Activated CD4-positive, alpha-beta T cell treated with anti-CD3 and anti-CD28 coated beads, Interleukin-2, amount 50 U/mL, for 1 hour (primary cell): ENCODE results near the gene CHD1.

Experiments
- DNase-seq: peaks from one replicate; pipeline ENCODE4 v3.0.0-alpha.2; 2020

Gene CHD1

DNA sequence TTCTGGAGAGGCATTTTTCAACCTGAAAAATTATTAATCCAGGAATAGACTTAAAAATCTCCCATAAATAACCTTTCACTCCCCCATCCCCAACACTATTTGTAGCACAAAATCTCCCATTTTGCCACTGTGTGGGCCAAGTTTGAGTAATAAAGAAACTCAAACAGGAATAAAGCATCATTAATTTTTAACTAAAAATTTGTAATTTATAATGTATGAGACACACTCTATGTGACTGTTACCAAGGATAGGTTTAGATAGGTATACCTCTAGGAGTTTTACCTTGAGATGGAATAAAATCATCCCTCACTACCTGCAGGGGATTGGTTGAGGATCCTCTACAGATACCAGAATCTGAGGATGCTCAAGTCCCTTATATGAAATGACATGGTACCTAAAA is 30.1 kb downstream of the CHD1 start:
- DNase-seq = no peak

- DNase-seq = no peak
Measured at GRCh38 chr5:98891591-98891990, 37.2 kb downstream of the CHD1 start.

- DNase-seq = no peak
Measured at GRCh38 chr5:98880598-98880997, 48.2 kb downstream of the CHD1 start.

DNA sequence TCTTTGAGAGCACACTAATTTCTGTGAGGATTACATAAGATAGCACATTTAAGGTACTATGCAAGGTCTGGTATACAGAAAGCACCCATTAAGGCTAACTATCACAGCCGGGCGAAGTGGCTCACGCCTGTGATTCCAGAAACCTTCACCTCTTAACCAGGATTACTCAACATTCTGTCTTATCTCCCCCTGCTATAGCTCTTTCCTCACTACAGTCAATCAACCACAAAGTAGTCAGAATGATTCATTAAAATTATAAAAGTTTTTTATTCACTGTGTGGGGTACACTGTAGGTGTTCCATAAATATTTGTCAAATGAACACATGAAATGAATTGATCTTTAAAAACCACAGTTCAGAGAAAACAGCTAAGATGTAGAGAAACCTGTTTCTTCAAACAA is 48.7 kb downstream of the CHD1 start:
- no peak for DNase-seq

DNA sequence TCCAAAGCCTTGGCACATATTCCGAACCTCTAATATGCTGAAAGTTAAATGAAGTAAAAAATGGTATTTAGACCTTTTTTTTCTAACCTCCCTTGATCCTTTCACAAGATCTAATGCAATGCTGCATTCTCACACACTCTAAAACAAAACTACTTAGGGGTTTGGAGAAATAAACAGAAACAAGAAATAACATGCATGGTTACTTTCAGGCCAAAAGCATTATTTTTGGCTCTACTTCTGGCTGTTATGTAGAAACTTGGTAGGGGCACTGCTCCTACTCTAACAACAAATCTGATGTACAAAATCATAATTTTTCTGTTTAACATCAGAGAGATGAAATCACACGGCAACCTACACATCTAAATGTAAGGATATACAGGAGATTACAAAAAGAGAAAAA is 51.2 kb downstream of the CHD1 start:
- no peak for DNase-seq

GRCh38 chr5:98872674-98873073 is 56.1 kb downstream of the CHD1 start:
- no peak for DNase-seq

- DNase-seq = no peak
Measured at GRCh38 chr5:98865690-98866089, 63.1 kb downstream of the CHD1 start.

GRCh38 chr5:98847054-98847453 is 81.8 kb downstream of the CHD1 start:
- DNase-seq = no peak

- DNase-seq = no peak
Measured at GRCh38 chr5:98846520-98846919, 82.3 kb downstream of the CHD1 start.

GRCh38 chr5:98845878-98846277 is 82.9 kb downstream of the CHD1 start:
- DNase-seq = no peak

DNA sequence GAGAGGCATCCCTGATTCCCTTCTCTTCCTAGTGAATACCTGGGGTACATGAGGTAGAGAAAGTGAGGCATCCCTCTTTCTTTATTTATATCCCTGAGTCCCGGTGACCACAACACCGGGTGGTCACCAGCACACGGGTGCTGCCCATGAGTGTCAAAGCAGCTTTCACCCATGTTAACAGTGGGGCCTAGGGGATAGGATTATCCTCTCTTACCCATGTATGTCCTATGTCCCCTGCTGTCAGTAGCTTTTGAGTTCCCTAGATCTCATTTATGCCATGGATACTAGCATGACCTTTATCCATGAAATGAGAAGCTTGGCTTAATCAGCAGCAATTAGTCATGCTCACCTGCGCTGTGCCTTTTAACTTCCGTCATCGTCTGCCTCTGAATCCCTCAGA is 83.9 kb downstream of the CHD1 start:
- DNase-seq = no peak

- no peak for DNase-seq
Measured at GRCh38 chr5:98843481-98843880, 85.3 kb downstream of the CHD1 start.

DNA sequence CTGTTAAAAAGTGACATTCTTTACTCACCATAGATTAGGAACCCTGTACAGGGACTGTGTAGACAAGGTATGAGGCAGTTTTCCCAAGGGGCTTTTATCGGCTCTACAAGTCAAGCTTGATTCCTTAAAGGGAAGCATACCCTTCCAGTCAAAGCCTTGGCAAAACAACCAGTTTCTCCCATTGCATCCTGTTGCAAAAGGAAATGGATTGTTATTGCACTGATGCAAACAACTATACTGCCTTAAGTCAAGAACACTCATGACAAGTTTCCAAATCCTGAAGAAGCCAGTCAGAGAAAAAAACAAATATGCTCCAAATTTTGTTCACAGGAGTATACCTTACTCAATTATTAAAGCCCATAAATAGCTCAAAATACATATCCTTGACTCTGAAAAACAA is 87.9 kb downstream of the CHD1 start:
- DNase-seq = no peak

DNA sequence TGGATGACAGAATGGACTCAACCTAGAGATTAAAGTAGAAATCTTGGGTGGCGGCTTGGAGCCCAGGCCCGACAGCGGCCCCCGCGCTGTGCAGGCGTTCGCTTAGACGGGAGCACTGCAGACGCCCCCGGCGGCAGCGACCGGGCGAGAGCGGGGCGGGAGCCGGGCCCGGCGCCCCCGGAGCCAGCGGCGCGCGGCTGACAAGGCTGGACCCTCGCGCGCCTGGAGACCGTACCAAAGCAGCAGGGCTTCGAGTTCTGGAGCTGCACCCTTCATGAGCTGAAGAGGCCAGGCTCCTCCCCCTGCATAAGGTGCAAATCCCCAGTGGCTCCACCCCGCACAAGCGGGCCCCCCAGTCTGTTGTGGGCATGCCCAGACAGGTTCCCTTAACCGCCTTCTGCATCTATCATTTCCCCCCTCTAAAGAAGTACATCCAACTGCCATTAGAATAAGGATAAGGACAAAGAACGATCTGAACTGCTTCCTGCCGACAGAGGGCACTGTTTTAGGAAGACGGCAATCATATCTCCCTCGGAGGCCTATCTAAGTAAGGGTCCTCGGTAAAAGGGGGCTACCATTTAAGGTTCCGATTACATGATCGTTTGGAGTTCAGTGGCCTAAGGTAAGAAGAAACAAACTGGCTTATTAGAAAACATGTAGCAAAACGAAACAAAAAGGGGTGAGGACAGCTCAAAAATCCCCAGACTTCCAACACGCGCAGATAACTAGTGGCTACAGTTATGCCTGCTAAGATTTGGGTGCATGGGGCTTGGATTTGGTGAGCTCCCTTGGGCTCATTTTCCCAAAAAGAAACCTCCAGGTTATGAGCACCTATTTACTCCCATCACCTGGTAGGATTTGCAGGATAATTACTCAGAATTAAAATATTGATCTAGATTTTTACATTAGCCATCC is 89.1 kb downstream of the CHD1 start:
- no peak for DNase-seq

GRCh38 chr5:98836175-98836574 is 92.6 kb downstream of the CHD1 start:
- no peak for DNase-seq

DNA sequence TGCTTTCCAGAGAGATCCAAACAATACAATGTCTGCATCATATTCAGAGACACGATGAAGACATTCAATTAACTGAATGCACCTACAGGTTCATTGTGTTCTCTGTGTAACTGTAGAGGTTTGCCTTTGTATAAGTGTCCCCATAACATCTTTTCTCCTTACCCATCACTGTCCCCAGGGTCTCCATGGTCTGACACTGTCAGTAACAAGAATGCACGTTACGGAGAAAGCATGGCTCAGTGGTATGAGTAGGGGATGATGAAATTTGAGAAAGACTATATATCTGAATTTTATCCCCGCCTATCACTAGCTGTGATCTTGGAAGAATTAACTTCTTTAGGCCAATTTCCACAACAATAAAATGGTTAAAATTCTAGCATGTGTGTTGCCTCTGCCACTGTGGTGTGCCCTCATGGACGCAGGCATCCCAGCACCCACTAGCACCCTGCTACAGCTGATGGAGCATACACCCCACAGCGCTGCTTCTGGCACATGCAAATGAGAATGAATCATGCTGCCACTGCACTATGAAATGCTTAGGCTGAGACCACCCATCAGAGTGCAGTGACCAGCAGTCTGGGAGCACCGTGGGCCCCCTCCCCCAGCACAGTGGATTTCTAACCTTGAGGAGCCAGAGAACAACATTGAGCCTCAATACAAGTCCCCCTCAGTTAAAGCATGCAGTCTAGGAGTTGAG is 101.1 kb downstream of the CHD1 start:
- no peak for DNase-seq

DNA sequence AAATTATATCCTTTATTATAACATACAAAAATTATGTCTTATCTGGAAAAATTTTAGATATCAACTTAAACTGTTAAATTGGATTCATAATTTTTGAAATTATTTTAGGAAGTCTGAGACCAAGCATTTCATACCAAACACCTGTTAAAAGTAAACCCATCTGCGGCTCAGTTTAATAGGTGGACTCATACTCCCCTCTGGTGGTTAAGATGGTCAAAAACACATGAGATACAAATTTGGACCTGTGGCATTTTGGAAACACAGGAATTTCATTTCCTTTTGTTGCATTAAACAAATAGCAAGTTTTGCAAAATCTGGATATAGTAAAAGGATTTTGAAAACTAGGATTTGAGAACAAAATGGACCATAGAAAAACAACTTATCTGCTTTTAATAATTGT is 101.6 kb downstream of the CHD1 start:
- no peak for DNase-seq

DNA sequence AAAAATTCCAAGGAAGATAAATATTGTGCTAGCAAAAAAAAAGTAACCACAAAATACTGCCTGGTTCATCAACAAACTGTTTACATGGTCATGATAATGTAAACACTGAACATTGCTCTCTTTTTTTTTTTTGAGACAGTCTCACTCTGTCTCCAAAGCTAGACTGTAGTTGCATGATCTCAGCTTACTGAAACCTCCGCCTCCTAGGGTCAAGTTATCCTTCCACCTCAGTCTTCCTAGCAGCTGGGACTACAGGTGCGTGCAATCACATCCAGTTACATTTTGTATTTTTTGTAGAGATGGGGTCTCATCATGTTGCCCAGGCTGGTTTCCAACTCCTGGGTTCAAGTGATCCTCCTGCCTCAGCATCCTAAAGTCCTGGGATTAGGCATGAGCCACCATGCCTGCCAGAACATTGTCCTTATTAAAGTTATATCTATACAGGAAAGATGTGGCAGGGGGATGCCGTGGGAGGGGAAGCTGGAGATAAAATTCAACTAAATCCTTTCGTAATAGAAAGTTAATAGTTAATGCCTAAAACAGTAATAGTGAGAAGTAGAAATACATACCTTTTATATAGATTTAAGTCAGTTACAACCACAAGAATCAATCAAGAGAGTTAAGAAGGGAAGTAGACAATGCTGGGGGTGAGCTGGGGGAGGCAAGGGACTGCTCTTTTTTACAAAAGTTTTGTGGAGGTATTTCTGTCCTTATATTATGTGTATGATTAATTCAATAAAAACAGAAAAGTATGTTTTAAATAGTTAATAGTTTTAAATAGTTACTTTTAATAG is 103.0 kb downstream of the CHD1 start:
- DNase-seq = no peak

DNA sequence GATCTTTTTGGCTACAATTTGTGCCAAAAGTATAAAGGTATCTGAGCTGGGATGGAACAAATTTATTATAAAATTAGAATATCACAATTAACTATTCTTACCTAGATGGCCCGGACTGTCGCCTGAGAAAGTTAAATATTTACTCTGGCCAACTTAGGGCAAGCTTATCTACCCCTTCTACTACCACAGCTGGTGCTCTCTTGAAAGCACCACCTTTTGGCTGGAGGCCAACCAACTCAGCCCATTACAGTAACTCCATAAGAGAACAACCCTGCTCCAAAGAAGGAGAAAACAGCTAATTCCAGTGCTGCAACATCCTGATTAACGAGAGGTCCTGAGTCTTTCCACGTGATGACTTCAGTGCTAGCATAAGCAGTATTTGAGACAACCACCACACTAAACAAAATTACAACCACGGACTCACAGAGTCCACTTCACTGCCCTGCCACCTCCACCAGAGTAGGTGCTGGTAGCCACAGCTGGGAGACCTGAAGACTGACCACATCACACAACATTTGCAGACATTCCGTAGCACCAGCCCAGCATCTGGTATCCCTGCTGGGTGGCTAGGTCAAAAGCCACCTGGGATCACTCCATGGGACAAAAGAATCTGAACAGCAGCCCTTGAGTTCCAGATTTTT is 112.1 kb downstream of the CHD1 start:
- no peak for DNase-seq

GRCh38 chr5:98813755-98814154 is 115.1 kb downstream of the CHD1 start:
- DNase-seq = no peak

- DNase-seq = no peak
Measured at GRCh38 chr5:98810206-98810605, 118.6 kb downstream of the CHD1 start.

DNA sequence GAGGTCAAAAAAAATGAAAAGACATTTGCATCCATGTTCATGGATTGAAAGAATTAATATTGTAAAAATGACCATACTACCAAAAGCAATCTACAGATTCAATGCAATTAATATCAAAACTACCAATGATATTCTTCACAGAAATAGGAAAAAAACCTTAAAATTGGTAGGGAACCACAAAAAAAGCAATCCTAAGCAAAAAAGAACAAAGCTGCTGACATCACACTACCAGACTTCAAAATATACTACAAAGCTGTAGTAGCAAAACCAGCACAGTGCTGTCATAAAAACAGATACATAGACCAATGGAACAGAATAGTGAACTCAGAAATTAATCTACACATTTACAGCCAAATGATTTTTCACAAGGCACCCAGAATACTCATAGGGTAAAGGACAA is 121.0 kb downstream of the CHD1 start:
- DNase-seq = no peak

DNA sequence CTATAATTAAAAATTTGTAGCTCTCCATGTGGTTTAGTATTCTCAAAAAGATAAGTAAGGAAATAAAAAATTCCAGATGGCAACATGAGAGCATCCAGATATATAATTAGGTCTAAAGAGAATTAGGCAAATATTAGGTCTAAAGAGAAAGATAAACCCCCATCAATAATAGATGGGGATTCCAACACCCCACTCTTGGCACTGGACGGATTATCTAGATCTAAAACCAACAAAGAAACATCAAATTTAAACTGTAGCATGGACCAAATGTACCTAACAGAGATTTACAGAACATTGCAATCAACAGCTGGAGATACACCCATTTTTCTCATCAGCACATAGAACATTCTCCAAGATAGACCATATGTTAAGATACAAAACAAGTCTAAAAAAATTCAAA is 123.7 kb downstream of the CHD1 start:
- DNase-seq = no peak
